Erythroblast (primary cell): ENCODE results near the gene MAP4K2.

Source experiments
- GATA1 ChIP-seq: IDR thresholded peaks from 2 replicates; pipeline ENCODE4 v1.6.1; 2011; ENCODE audit warnings: low read depth, mild to moderate bottlenecking, control low read depth, low read length, moderate library complexity
- POLR2A ChIP-seq: IDR thresholded peaks from 2 replicates; pipeline ENCODE4 v1.6.1; 2011; ENCODE audit warnings: mild to moderate bottlenecking, low read length

- no peak for TF ChIP-seq POLR2A
- no peak for TF ChIP-seq GATA1
Observed at GRCh38 chr11:64792482-64792881, 10.5 kb downstream of the MAP4K2 start.
